Measurements from ENCODE around the gene TAOK2. TPM values are rescaled to one million over a fixed set of nuclear protein-coding genes. Genes with fewer than 3 reads are reported as not detected.

Gene TAOK2
- total RNA-seq, 3 donors from 2014 or later, result 46.6 to 53.4 (median 50.5) TPM

DNA sequence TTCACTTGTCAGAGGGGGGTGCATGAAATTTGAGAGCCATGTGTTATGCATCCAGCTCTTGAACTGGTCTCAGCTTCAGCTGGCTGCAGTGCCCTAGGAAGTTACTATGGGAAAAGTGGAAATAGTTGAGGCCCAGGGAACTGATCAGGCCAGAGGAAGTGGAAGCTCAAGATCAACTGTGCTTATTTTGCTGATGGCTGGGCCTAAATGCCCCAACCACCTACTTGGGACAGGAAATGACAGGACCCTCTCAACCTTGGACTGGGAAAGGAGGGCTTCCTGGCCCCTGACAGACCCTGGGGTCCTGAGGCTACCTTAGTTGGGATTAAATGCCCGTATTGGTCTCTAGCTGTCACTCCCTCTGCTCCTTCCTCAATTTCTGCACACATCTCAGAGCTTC, 1.2 kb upstream of the TAOK2 start:
- no peak for ATAC-seq
- H3K4me1 ChIP-seq (ENCODE audit: low read depth), result peaks cover 24% of the 10 kb centered on the region
- H3K4me3 ChIP-seq, result no peak overlapping the region
- H3K36me3 ChIP-seq (ENCODE audit: low read depth), result peaks cover 5% of the 10 kb centered on the region
- TF ChIP-seq, protein P1, sequence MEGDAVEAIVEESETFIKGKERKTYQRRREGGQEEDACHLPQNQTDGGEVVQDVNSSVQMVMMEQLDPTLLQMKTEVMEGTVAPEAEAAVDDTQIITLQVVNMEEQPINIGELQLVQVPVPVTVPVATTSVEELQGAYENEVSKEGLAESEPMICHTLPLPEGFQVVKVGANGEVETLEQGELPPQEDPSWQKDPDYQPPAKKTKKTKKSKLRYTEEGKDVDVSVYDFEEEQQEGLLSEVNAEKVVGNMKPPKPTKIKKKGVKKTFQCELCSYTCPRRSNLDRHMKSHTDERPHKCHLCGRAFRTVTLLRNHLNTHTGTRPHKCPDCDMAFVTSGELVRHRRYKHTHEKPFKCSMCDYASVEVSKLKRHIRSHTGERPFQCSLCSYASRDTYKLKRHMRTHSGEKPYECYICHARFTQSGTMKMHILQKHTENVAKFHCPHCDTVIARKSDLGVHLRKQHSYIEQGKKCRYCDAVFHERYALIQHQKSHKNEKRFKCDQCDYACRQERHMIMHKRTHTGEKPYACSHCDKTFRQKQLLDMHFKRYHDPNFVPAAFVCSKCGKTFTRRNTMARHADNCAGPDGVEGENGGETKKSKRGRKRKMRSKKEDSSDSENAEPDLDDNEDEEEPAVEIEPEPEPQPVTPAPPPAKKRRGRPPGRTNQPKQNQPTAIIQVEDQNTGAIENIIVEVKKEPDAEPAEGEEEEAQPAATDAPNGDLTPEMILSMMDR (IDR thresholded peaks at IDR 0.05), result no peak
- no peaks in the 10 kb centered on the region for H3K9me3 ChIP-seq
- no peak for DNase-seq
- intact Hi-C loops (cut with DNase I, micrococcal nuclease), result no loop called here

DNA sequence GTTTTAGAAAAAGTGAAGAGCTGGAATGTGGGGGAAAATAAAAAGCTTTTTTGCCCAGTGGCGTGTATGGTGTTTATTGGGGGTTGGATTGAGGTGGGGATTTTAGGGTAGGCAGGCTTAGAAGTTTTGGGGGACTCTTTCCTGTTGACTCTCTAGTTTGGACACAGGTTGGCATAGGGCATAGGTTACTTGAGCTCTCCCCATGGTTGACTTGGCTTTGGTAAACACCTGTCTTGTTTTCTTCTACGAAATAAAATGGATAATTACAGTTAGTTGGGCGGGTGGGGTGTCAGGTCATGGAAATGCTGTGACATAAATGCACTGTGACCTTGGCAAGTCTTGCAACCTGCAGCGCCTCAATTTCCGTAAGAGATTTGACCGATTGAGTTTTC, 680 bp upstream of the TAOK2 start:
- Histone ChIP-seq H3K4me3 (no peak overlapping the region), H3K36me3 (ENCODE audit: low read depth) (peaks cover 5% of the 10 kb centered on the region)
- intact Hi-C loops (cut with DNase I, micrococcal nuclease), result no loop called here

DNA sequence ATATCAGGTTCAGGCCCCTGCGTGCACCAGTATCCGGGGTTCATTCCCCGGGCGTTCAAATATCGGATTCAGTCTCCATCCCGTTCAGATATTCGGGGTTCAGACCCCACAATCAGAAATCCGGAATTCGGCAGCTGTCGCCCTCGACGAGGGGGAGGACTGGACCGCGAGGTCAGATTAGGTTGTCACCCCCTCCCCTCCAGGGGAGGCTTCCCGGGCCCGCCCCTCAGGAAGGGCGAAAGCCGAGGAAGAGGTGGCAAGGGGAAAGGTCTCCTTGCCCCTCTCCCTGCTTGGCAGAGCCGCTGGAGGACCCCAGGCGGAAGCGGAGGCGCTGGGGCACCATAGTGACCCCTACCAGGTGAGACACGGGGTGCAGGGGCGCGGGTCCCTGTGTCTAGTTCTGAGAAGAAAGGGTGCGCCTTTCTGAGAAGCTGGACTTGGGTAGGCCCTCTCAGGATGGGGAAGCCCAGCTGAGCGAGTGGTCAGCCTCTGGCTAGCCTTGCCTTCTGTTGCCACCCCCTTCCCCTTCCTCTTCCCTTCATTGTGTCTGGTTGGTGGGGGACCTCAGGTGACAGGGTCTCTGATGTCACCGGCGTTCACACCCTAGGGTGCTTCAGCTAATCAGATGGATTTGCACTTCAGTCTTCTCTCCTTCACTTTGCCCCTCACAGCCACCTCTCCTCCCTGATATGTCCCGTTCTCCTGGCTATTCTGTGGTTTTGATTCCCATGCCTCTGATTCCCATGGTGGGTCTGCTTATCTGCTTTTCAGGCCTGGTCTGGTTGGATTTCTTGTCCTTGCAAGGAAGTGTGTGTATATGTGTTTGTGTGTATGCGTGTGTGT, 844 bp downstream of the TAOK2 start:
- peaks cover 24% of the 10 kb centered on the region for H3K4me1 ChIP-seq (ENCODE audit: low read depth)

More for the DNA sequence above, 680 bp upstream of the TAOK2 start:
- Histone ChIP-seq H3K9me3 (no peaks in the 10 kb centered on the region), H3K4me1 (ENCODE audit: low read depth) (peaks cover 24% of the 10 kb centered on the region)
- no peak for DNase-seq
- ATAC-seq, result no peak
- TF ChIP-seq, protein P1 (IDR thresholded peaks at IDR 0.05), result no peak

DNA sequence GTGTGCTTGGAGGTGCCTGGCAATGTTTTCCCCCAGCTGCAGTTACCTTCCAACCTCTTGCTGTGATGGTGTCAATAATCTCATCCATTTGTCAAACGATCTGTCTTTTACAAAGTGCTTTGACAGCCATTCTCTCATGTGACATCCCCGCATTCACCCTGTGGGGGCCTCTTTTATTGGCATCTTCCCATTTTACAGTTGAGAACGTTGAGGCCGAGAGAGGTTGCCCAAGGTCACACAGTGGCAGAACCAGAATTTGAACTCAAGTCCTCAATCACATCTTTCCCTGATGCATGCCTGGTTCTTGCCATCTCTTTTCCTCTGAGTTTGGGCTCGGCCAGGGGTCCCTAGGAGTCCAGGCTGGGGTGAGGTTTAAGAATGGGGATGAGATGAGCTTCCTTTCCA, 1.5 kb downstream of the TAOK2 start:
- TF ChIP-seq, protein P1 (IDR thresholded peaks at IDR 0.05), result no peak
- intact Hi-C loops (cut with DNase I, micrococcal nuclease), result no loop called here
- Histone ChIP-seq H3K4me1 (ENCODE audit: low read depth) (peaks cover 24% of the 10 kb centered on the region), H3K4me3 (no peak overlapping the region), H3K9me3 (no peaks in the 10 kb centered on the region), H3K36me3 (ENCODE audit: low read depth) (no peaks in the 10 kb centered on the region)
- ATAC-seq, result no peak
- DNase-seq, result no peak

More for the DNA sequence above, 844 bp downstream of the TAOK2 start:
- TF ChIP-seq, protein P1 (IDR thresholded peaks at IDR 0.05), result no peak
- H3K9me3 ChIP-seq, result no peaks in the 10 kb centered on the region
- intact Hi-C loops (cut with DNase I, micrococcal nuclease), result no loop called here
- peak overlapping the region; percentile 88 for H3K4me3 ChIP-seq
- H3K36me3 ChIP-seq (ENCODE audit: low read depth), result no peaks in the 10 kb centered on the region
- ATAC-seq (peak; percentile 2), DNase-seq (peak in 1 of 3 donors; percentile 60)

DNA sequence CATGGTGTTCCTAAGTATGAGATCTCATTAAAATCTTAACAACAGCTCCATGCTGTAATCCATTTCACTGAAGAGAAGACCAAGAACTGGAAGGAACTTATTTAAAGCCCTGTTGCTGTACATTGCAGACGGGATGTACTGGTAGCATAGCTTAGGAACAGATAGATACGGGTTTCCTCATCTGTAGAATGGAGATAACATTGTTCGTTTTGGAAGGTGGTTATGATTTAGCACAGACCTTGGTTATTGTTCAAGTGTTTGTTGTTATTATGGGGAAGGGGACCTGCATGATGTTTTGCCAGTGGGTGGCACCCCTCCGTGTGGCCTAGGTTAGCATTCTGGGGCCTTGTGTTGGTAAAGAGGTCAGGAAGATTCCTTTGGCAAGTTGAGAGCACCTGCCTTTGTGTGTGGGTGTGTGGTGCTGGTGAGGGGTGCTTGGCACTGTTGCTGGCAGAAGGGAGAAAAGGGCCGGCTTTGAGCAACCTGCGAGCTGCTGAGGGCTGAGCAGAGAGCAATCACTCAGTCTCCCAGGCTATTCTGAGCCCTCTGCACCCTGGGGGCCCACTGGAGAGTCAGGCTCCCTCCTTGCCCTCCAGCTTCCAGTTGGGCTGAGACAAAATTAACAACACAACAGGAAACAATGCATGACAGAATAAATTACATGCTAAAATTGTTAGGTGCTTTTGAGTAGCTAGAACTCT, 2.3 kb downstream of the TAOK2 start:
- DNase-seq, result no peak
- no peak for ATAC-seq
- peaks cover 24% of the 10 kb centered on the region for H3K4me1 ChIP-seq (ENCODE audit: low read depth)
- H3K9me3 ChIP-seq, result no peaks in the 10 kb centered on the region
- no peaks in the 10 kb centered on the region for H3K36me3 ChIP-seq (ENCODE audit: low read depth)
- H3K4me3 ChIP-seq, result no peak overlapping the region
- TF ChIP-seq, protein P1 (IDR thresholded peaks at IDR 0.05), result no peak
- intact Hi-C loops (cut with DNase I, micrococcal nuclease), result no loop called here
